Hepatocyte (in vitro differentiated cells): ENCODE measurements around the gene SMIM17. TPM values are rescaled to one million over a fixed set of nuclear protein-coding genes. Genes with fewer than 3 reads are reported as not detected.

Experiments used
- DNase-seq: peaks from one replicate; pipeline ENCODE4 v3.0.0-alpha.2; 2016; ENCODE audit warnings: low spot score
- H2AFZ ChIP-seq: fragments of 200-600 bp; sonication (generic); 2 replicates; pipeline ENCODE4 v1.6.0; 2016; ENCODE audit warnings: antibody characterized with exemption, mild to moderate bottlenecking
- H3K27ac ChIP-seq: fragments of 200-600 bp; sonication (generic); 2 replicates; pipeline ENCODE4 v1.5.1; 2016; ENCODE audit warnings: mild to moderate bottlenecking
- H3K27me3 ChIP-seq: fragments of 200-600 bp; sonication (generic); 2 replicates; pipeline ENCODE4 v1.6.1; 2016
- H3K36me3 ChIP-seq: fragments of 200-600 bp; sonication (generic); replicated peaks from 2 replicates; pipeline ENCODE4 v1.5.1; 2016; ENCODE audit warnings: low read depth; ENCODE audit not compliant: insufficient read depth
- H3K4me1 ChIP-seq: fragments of 200-600 bp; sonication (generic); 2 replicates; pipeline ENCODE4 v1.5.1; 2016; ENCODE audit warnings: mild to moderate bottlenecking, moderate library complexity; ENCODE audit not compliant: insufficient read depth
- H3K4me2 ChIP-seq: fragments of 200-600 bp; sonication (generic); 2 replicates; pipeline ENCODE4 v1.6.0; 2016
- H3K4me3 ChIP-seq: fragments of 200-600 bp; sonication (generic); 2 replicates; pipeline ENCODE4 v1.5.1; 2016; ENCODE audit warnings: mild to moderate bottlenecking
- H3K79me2 ChIP-seq: fragments of 200-600 bp; sonication (generic); 2 replicates; pipeline ENCODE4 v1.6.0; 2017; ENCODE audit warnings: mild to moderate bottlenecking
- H3K9me2 ChIP-seq: fragments of 200-600 bp; sonication (generic); replicated peaks from 2 replicates; pipeline ENCODE4 v1.6.0; 2017; ENCODE audit warnings: mild to moderate bottlenecking; ENCODE audit not compliant: insufficient read depth
- H3K9me3 ChIP-seq: fragments of 200-600 bp; sonication (generic); 2 replicates; pipeline ENCODE4 v1.5.1; 2016; ENCODE audit warnings: low read depth, mild to moderate bottlenecking
- H4K20me1 ChIP-seq: fragments of 200-600 bp; sonication (generic); 2 replicates; pipeline ENCODE4 v1.6.0; 2016; ENCODE audit warnings: mild to moderate bottlenecking; ENCODE audit not compliant: insufficient read depth, poor library complexity, severe bottlenecking
- EZH2 ChIP-seq: fragments of 200-600 bp; sonication (generic); IDR thresholded peaks from 2 replicates; pipeline ENCODE4 v1.6.1; 2016; ENCODE audit warnings: antibody characterized with exemption, mild to moderate bottlenecking, borderline replicate concordance
- EZH2phosphoT487 ChIP-seq: fragments of 200-600 bp; sonication (generic); IDR thresholded peaks from one replicate; pipeline ENCODE4 v1.6.1; 2018; ENCODE audit warnings: antibody characterized with exemption, mild to moderate bottlenecking, low read depth, moderate library complexity; ENCODE audit not compliant: unreplicated experiment, severe bottlenecking
- WGBS: methylation state at CpG from one replicate; pipeline ENCODE4 v1.1.6; 2016; ENCODE audit warnings: low lambda C conversion rate; ENCODE audit errors: missing lambda C conversion rate; 5-methylcytosine and 5-hydroxymethylcytosine counted together
- polyA plus RNA-seq: library from polyadenylated mRNA; unstranded; fragments of >200 nt; fragmentation: Nextera tagmentation; extraction: Ambion mirVana; gene quantifications from 2 replicates; pipeline ENCODE4 v1.2.1, GENCODE V29; 2016
- total RNA-seq: library from RNA; depleted of rRNA; stranded (reverse); fragments of >200 nt; gene quantifications from 2 replicates; pipeline ENCODE4 v1.2.3, GENCODE V29; 2014
- TF ChIP-seq, protein P1 (sequence below): fragments of 200-600 bp; sonication (generic); IDR thresholded peaks from 2 replicates; pipeline ENCODE4 v1.5.1; 2016; ENCODE audit warnings: antibody characterized with exemption, mild to moderate bottlenecking; ENCODE audit not compliant: poor library complexity

The SMIM17 gene
- total RNA-seq (not detected in 2 replicates), polyA plus RNA-seq (0.45 and 0.47 TPM in 2 replicates)

DNA sequence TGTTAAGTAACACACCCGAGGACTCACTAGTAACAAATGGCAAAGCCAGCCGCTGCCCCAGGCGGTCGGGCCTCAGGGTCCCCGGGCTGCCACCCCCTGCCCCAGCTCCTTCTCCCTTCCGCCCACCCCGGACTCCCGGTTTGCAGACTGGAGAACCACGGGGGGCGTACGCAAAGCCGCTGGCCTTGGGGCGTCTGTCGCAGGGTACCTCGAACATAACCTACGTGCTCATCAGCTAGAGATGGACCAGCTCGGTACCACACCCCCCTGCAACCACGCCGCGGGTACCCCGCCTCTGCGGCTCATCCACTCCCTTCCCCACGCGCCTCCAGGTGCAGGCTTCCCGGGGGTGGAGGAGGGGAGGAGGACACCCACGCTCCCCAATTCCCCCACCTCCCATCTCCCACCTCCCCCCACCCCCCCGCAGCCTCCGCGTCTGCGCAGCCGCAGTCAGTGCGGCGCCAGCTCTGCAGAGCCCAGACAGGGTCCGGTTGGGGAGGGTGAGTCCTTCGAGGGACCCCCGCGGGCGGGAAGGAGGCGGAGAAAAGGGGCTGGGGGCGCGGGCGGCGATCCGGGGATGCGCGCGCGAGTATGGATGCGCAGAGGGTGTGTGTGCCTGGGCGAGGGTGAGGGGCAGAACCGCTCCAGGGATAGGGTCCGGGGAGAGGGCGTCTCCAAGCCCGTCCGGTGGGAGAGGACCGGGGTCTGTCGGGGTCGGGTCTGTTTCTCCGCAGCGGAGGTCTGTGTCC lies at the start of gene SMIM17:
TSS of gene SMIM17 (plus strand) at position 449 of the 749 bp plus-strand sequence. CDS start 2,509 bp downstream, outside the sequence.
- no peak within 1 kb of the TSS for H2AFZ ChIP-seq
- H3K79me2 ChIP-seq: no peaks in the 10 kb centered on the region
- WGBS: 94% methylated on average over 34 of the region's 60 CpGs
- no peaks in the 10 kb centered on the region for H3K27me3 ChIP-seq
- H3K9me2 ChIP-seq: no peaks in the 10 kb centered on the region
- H4K20me1 ChIP-seq: no peaks in the 10 kb centered on the region
- H3K4me1 ChIP-seq: no peaks in the 10 kb centered on the region
- no peaks in the 10 kb centered on the region for H3K9me3 ChIP-seq
- H3K4me2 ChIP-seq: no peak within 1 kb of the TSS
- no peak within 1 kb of the TSS for H3K27ac ChIP-seq
- H3K36me3 ChIP-seq: no peaks in the 10 kb centered on the region
- DNase-seq: no peak
- H3K4me3 ChIP-seq: no peak within 1 kb of the TSS
- TF ChIP-seq, protein P1, sequence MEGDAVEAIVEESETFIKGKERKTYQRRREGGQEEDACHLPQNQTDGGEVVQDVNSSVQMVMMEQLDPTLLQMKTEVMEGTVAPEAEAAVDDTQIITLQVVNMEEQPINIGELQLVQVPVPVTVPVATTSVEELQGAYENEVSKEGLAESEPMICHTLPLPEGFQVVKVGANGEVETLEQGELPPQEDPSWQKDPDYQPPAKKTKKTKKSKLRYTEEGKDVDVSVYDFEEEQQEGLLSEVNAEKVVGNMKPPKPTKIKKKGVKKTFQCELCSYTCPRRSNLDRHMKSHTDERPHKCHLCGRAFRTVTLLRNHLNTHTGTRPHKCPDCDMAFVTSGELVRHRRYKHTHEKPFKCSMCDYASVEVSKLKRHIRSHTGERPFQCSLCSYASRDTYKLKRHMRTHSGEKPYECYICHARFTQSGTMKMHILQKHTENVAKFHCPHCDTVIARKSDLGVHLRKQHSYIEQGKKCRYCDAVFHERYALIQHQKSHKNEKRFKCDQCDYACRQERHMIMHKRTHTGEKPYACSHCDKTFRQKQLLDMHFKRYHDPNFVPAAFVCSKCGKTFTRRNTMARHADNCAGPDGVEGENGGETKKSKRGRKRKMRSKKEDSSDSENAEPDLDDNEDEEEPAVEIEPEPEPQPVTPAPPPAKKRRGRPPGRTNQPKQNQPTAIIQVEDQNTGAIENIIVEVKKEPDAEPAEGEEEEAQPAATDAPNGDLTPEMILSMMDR: no peak
- TF ChIP-seq EZH2phosphoT487 (no peak), EZH2 (no peak)

DNA sequence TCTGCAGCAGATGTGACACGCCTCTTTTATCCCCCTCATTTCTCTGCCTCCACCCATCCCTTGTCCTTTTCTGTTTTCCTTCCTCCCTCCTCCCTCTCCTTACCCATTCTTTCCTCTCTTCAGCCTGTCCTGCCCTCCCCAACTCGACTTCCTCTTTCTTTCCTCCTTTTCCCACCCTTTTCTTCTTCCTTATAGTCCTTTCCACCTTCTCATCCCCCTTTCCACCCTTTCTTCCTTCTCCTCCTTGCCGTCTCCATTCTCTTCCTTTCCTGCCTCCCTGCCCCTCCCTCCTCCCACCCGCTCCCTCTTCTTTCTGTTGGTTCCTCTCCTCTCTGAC lies 48.5 kb upstream of the SMIM17 start:
- Histone ChIP-seq H3K4me3 (no peak overlapping the region), H3K36me3 (no peaks in the 10 kb centered on the region), H4K20me1 (no peaks in the 10 kb centered on the region), H3K4me2 (peak overlapping the region; percentile 89), H3K79me2 (peaks cover 42% of the 10 kb centered on the region), H2AFZ (peak overlapping the region; percentile 13), H3K9me3 (peaks cover 10% of the 10 kb centered on the region), H3K4me1 (peaks cover 5% of the 10 kb centered on the region), H3K27ac (no peak overlapping the region), H3K9me2 (no peaks in the 10 kb centered on the region), H3K27me3 (no peaks in the 10 kb centered on the region)
- WGBS: 96% methylated on average over 2 of the region's 4 CpGs
- TF ChIP-seq EZH2phosphoT487 (no peak), EZH2 (no peak)
- TF ChIP-seq, protein P1: no peak
- DNase-seq: no peak

DNA sequence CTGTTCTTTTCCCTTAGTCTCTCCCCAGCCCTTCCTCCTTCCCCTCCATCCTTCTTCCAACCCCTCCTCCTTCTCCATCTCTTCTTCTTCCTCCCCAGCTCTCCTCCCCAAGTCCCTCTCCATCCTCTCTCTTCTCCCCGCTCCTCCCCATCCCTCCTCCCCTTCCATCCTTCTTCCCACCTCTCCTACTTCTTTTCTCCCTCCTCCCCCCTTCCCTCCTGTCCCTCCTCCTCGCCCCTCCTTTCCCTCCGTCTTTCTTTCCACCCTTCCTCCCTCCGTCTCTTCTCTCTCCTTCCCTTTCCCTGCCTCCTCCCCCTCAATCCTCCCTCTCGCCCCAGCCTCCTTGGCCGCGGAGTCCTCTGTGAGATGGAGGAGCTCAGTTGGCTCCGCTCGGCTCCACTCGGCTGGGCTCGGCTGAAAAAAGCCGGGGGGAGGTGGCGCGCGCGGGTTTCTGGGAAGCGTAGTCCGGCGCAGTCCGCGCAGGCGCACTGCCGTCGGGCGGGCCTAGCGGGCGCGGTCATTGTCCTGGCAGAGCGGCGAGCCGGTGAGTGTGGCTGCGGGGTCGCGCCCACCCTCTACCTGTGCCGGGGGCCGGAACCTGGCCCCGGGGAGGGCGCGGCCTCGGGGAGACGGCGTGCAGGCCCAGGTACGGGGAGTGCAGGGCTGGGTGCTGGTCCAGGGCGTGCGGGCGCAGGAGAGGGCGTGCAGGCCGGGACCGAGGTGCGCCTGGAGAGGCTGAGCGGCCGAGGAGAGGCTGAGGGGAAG lies 48.0 kb upstream of the SMIM17 start, which contains the start of gene ZNF71:
TSS of gene ZNF71 (plus strand) at position 520 of the 765 bp plus-strand sequence. CDS start 6,257 bp downstream, outside the sequence.
- H3K4me2 ChIP-seq: peak within 1 kb of the TSS; percentile 89

More for the DNA sequence above, 48.0 kb upstream of the SMIM17 start, which contains the start of gene ZNF71:
- DNase-seq: peak; percentile 95
- Histone ChIP-seq H3K27ac (no peak within 1 kb of the TSS), H3K4me3 (peak within 1 kb of the TSS; percentile 79), H3K27me3 (no peaks in the 10 kb centered on the region), H4K20me1 (no peaks in the 10 kb centered on the region), H3K4me1 (peaks cover 5% of the 10 kb centered on the region), H3K79me2 (peaks cover 42% of the 10 kb centered on the region), H3K36me3 (no peaks in the 10 kb centered on the region), H3K9me3 (peaks cover 10% of the 10 kb centered on the region), H2AFZ (peak within 1 kb of the TSS; percentile 55), H3K9me2 (no peaks in the 10 kb centered on the region)
- 1% methylated on average over 46 of the region's 52 CpGs for WGBS
- TF ChIP-seq EZH2phosphoT487 (no peak), EZH2 (no peak)
- TF ChIP-seq, protein P1: no peak
